Glutamatergic neuron (in vitro differentiated cells): Measurements from ENCODE around the gene LGALS3BP. TPM values are rescaled to one million over a fixed set of nuclear protein-coding genes. Genes with fewer than 3 reads are reported as not detected.

Source experiments
- DNase-seq: peaks from one replicate; pipeline ENCODE4 v3.0.0; 2022
- H3K27ac Mint-ChIP-seq: one replicate; pipeline ENCODE4 v1.8.0; 2020; ENCODE audit warnings: mild to moderate bottlenecking, mixed read lengths, inconsistent platforms; ENCODE audit not compliant: unreplicated experiment
- H3K27me3 Mint-ChIP-seq: one replicate; pipeline ENCODE4 v1.8.0; 2020; ENCODE audit warnings: mild to moderate bottlenecking, moderate library complexity, mixed read lengths, inconsistent platforms; ENCODE audit not compliant: unreplicated experiment
- H3K36me3 Mint-ChIP-seq: one replicate; pipeline ENCODE4 v1.8.0; 2020; ENCODE audit warnings: mild to moderate bottlenecking, mixed read lengths, inconsistent platforms; ENCODE audit not compliant: unreplicated experiment
- H3K4me1 Mint-ChIP-seq: one replicate; pipeline ENCODE4 v1.8.0; 2020; ENCODE audit warnings: mild to moderate bottlenecking, low read depth, mixed read lengths, inconsistent platforms; ENCODE audit not compliant: unreplicated experiment
- H3K4me3 Mint-ChIP-seq: one replicate; pipeline ENCODE4 v1.8.0; 2020; ENCODE audit warnings: mild to moderate bottlenecking, mixed read lengths, inconsistent platforms; ENCODE audit not compliant: unreplicated experiment
- H3K9me3 Mint-ChIP-seq: one replicate; pipeline ENCODE4 v1.8.0; 2020; ENCODE audit warnings: mild to moderate bottlenecking, moderate library complexity, mixed read lengths, inconsistent platforms; ENCODE audit not compliant: unreplicated experiment
- total RNA-seq: library from RNA; stranded (reverse); fragmentation: NEBNext Ultra II Directional; extraction: Animal tissue kit (Norgen Biotek cat#: 25700); gene quantifications from one replicate; pipeline ENCODE4 v1.2.1, GENCODE V29; 2021; ENCODE audit not compliant: unreplicated experiment
- TF ChIP-seq, protein P1 (sequence below): fragments of 200-600 bp; sonication (generic); IDR thresholded peaks from one replicate; pipeline ENCODE4 v1.5.0; 2021; ENCODE audit not compliant: partially characterized antibody, unreplicated experiment

LGALS3BP gene
- total RNA-seq, 1 donor from 2014 or later = 30.3 TPM

DNA sequence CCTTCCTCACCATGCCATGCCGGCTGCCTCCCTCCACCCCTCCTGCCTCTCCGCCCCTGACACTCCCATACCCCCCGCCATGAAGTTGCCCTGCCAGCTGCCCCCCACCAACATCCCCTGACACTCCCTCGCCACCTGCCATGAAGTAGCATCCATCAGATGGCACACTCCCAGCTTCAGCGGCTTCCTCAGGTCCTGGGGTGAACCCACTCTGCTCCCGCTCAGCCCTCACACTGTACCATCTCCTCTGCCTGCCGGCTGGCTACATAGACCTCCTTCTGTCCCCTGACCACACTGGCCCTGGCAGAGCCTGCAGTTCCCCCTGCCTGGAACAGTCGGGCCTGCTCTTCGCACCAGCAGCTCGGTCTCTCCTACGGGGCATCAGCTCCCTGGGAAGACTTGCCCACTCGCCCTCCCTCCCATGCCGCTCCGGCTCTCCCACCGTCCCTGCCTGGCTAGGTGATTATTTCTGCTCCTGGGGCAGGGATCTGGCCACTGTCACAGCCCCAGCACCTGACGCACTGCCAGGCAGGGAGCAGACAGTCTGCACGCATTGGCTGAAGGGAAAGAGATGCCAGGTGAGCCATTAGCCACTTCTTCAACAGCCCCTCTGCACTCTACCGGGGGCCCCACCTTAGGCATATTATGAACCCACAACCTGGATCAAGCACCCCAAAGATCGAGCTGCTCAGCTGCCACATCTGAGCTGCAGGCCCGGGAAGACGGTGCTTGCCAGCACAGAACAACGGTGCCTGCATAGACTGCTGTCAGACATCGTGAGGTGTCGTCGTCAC lies 20.9 kb upstream of the LGALS3BP start:
- Mint-ChIP-seq H3K4me3 (no peak overlapping the region), H3K36me3 (peaks cover 4% of the 10 kb centered on the region), H3K27me3 (peaks cover 16% of the 10 kb centered on the region), H3K4me1 (no peaks in the 10 kb centered on the region), H3K27ac (no peak overlapping the region), H3K9me3 (no peaks in the 10 kb centered on the region)
- TF ChIP-seq, protein P1, sequence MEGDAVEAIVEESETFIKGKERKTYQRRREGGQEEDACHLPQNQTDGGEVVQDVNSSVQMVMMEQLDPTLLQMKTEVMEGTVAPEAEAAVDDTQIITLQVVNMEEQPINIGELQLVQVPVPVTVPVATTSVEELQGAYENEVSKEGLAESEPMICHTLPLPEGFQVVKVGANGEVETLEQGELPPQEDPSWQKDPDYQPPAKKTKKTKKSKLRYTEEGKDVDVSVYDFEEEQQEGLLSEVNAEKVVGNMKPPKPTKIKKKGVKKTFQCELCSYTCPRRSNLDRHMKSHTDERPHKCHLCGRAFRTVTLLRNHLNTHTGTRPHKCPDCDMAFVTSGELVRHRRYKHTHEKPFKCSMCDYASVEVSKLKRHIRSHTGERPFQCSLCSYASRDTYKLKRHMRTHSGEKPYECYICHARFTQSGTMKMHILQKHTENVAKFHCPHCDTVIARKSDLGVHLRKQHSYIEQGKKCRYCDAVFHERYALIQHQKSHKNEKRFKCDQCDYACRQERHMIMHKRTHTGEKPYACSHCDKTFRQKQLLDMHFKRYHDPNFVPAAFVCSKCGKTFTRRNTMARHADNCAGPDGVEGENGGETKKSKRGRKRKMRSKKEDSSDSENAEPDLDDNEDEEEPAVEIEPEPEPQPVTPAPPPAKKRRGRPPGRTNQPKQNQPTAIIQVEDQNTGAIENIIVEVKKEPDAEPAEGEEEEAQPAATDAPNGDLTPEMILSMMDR = no peak
- no peak for DNase-seq

DNA sequence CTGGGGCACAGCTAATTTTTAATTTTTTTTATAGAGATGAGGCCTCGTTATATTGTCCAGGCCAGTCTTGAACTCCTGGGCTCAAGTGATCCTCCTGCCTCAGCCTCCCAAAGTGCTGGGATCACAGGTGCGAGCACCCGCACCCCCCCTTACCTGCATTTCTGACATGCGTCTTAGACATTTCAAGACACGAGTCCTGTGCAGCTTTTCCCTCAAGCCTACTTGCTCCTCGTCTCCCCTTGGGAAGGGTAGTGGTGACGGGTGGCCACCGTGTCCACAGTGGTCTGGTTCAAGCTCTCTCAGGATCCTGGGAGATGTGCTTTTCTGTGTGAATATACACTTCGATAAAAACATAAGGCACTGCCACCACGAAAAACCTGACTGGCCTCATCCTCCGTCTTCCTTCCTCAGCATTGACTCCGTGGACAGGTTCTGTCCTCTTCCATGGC lies 20.2 kb upstream of the LGALS3BP start:
- DNase-seq = no peak
- H3K9me3 Mint-ChIP-seq = no peaks in the 10 kb centered on the region
- H3K27me3 Mint-ChIP-seq = peaks cover 16% of the 10 kb centered on the region
- TF ChIP-seq, protein P1 = no peak
- no peak overlapping the region for H3K4me3 Mint-ChIP-seq
- peaks cover 4% of the 10 kb centered on the region for H3K36me3 Mint-ChIP-seq
- H3K27ac Mint-ChIP-seq = no peak overlapping the region
- no peaks in the 10 kb centered on the region for H3K4me1 Mint-ChIP-seq

DNA sequence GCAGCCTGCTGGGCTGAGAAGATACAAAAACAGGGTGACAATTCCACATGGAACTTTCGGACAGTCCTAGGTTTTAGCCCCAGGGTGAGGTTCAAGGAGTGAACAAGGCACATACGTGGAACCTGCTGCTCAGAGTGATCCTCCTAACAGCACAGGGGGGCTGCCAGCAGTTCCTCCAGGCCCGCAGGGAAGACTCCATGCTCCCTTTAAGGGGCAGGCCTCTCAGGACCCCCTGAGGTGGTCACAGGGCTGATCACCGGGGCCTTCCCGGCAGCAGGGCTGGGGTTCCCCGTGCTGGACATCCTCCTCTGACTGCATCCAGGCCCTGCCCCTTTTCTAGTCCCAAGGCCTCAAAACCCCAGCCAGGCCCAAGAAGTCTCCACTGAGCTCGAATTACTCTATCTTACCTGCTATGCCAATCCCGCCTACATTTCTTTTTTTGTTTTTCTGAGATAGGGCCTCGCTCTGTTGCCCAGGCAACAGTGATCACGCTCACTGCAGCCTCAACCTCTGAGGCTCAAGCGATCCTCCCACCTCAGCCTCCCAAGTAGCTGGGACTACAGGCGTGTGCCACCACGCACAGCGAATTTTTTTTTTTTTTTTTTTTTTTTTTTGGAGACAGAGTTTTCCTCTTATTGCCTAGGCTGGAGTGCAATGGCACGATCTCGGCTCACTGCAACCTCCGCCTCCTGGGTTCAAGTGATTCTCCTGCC lies 19.5 kb upstream of the LGALS3BP start:
- TF ChIP-seq, protein P1 = no peak
- Mint-ChIP-seq H3K9me3 (no peaks in the 10 kb centered on the region), H3K36me3 (peaks cover 4% of the 10 kb centered on the region), H3K27ac (no peak overlapping the region), H3K27me3 (peaks cover 16% of the 10 kb centered on the region), H3K4me1 (no peaks in the 10 kb centered on the region), H3K4me3 (no peak overlapping the region)
- DNase-seq = no peak

DNA sequence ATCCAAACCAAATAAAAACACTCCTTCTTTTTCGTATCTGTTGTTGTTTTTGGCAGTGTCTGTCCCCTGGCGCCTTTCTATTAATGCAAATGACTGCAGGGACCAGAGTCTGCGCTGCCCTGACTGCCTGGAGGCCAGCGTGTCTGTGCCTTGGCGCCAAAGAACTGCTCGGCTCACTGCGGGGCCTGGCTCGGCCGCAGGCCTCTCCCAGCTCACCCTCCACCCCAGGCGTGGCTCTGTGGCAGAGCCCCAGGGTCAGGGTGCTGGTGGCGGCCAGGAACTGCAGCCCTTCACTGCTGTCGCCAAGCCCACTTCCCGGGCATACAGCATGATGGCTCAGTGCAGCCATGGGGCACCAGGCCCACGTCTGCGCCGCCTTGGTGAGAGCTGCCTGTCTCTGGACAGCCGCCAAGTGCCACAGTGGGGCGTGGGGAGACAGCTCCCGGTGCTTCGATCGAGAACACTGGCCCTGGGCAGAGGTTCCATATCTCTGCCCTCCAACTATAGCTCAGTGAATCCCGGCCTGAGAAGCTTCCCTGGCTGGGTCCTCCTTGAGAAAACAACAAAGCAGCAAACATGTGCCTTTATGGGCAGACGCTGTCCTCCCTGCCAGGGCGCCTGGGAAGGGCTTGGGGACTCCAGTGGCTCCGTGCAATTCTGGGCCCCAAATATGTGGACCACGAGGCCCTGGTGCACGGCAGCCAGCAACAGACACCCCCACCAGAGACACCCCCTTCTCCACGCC lies 18.8 kb upstream of the LGALS3BP start:
- Mint-ChIP-seq H3K4me3 (no peak overlapping the region), H3K9me3 (no peaks in the 10 kb centered on the region), H3K36me3 (peaks cover 4% of the 10 kb centered on the region), H3K27ac (no peak overlapping the region), H3K4me1 (no peaks in the 10 kb centered on the region), H3K27me3 (peaks cover 16% of the 10 kb centered on the region)
- TF ChIP-seq, protein P1 = no peak
- no peak for DNase-seq
